NT2/D1 (cell line): ENCODE measurements around the gene ZNF566.

Experiments used
- YY1 ChIP-seq: IDR thresholded peaks from 2 replicates; pipeline ENCODE4 v1.6.1; 2011; ENCODE audit not compliant: insufficient read length, insufficient read depth
- ZNF274 ChIP-seq: IDR thresholded peaks from 2 replicates; pipeline ENCODE4 v1.6.1; 2011; ENCODE audit warnings: mild to moderate bottlenecking, low read depth, low read length

- TF ChIP-seq YY1 (no peak), ZNF274 (no peak)
Observed at GRCh38 chr19:36488846-36489117, 579 bp downstream of the ZNF566 start.
